ENCODE measurements around the gene IL37.

DNA sequence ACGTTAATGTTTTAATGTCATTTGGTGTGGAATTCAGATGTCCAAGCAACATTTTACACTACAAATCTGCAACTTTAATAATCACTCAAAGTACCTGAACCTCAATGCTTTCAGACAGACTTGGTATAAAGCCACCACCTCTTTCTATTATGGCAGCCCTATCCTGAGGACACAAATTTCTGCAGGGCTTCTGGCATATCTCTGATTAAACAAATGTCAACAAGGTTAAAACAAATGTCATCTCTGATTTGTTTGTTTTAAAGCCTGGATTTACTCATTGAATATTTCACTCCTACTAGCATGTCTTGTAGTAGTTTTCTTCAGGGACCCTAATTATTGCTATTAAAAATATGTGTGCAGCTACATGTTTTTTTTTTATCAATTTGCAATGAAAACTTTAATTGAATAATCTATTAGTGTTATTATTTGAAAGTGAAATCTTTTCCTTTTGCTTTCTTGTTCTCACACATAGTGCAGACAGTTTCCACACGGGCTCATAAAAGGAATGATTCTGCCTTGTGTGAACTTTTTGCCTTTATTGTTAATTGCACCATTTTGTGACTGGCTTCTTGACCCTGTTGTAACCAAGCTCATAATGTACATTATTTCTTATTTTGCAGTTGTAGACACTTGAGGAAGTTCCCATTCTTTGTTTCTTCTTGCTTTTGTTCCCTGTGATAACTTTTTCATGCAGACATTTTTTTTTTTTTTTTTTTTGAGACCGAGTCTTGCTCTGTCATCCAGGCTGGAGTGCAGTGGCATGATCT, 30.1 kb downstream of the IL37 start:
- TF ChIP-seq, protein P1, sequence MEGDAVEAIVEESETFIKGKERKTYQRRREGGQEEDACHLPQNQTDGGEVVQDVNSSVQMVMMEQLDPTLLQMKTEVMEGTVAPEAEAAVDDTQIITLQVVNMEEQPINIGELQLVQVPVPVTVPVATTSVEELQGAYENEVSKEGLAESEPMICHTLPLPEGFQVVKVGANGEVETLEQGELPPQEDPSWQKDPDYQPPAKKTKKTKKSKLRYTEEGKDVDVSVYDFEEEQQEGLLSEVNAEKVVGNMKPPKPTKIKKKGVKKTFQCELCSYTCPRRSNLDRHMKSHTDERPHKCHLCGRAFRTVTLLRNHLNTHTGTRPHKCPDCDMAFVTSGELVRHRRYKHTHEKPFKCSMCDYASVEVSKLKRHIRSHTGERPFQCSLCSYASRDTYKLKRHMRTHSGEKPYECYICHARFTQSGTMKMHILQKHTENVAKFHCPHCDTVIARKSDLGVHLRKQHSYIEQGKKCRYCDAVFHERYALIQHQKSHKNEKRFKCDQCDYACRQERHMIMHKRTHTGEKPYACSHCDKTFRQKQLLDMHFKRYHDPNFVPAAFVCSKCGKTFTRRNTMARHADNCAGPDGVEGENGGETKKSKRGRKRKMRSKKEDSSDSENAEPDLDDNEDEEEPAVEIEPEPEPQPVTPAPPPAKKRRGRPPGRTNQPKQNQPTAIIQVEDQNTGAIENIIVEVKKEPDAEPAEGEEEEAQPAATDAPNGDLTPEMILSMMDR (IDR thresholded peaks at IDR 0.05 in 8 of 11, conservative IDR thresholded peaks at IDR 0.05 in 3 of 11): no peak
- no peak for TF ChIP-seq POLR2AphosphoS5 (IDR thresholded peaks at IDR 0.05)
